ENCODE results near the gene EFNA3. TPM values are rescaled to one million over a fixed set of nuclear protein-coding genes. Genes with fewer than 3 reads are reported as not detected.

Gene EFNA3
- total RNA-seq, 1 donor, result 0.43 TPM

- H3K4me3 ChIP-seq (ENCODE audit: low read depth, low read length), result no peak overlapping the region
- no peak for TF ChIP-seq CTCF (IDR thresholded peaks at IDR 0.05; ENCODE audit: insufficient read depth, low read depth, low read length)
- DNase-seq (ENCODE audit: low read depth), result no peak
These were observed 10.0 kb upstream of the EFNA3 start for GRCh38 chr1:155068599-155068998.

GRCh38 chr1:155069551-155070157, 9.0 kb upstream of the EFNA3 start:
- TF ChIP-seq CTCF (IDR thresholded peaks at IDR 0.05; ENCODE audit: insufficient read depth, low read depth, low read length), result no peak
- H3K4me3 ChIP-seq (ENCODE audit: low read depth, low read length), result no peak overlapping the region
- no peak for DNase-seq (ENCODE audit: low read depth)

- no peak for DNase-seq (ENCODE audit: low read depth)
- TF ChIP-seq CTCF (IDR thresholded peaks at IDR 0.05; ENCODE audit: insufficient read depth, low read depth, low read length), result no peak
- peak overlapping the region; percentile 57 for H3K4me3 ChIP-seq (ENCODE audit: low read depth, low read length)
These were observed 8.4 kb upstream of the EFNA3 start for GRCh38 chr1:155070158-155070621.

- H3K4me3 ChIP-seq (ENCODE audit: low read depth, low read length), result peak overlapping the region; percentile 57
- peak; percentile 45 for TF ChIP-seq CTCF (IDR thresholded peaks at IDR 0.05; ENCODE audit: insufficient read depth, low read depth, low read length)
- peak; percentile 75 for DNase-seq (ENCODE audit: low read depth)
These were observed 7.7 kb upstream of the EFNA3 start for GRCh38 chr1:155070721-155071569.

GRCh38 chr1:155071701-155072100, 6.9 kb upstream of the EFNA3 start:
- no peak overlapping the region for H3K4me3 ChIP-seq (ENCODE audit: low read depth, low read length)
- DNase-seq (ENCODE audit: low read depth), result no peak
- TF ChIP-seq CTCF (IDR thresholded peaks at IDR 0.05; ENCODE audit: insufficient read depth, low read depth, low read length), result no peak

GRCh38 chr1:155072531-155073289, 5.9 kb upstream of the EFNA3 start:
- no peak overlapping the region for H3K4me3 ChIP-seq (ENCODE audit: low read depth, low read length)
- no peak for TF ChIP-seq CTCF (IDR thresholded peaks at IDR 0.05; ENCODE audit: insufficient read depth, low read depth, low read length)
- no peak for DNase-seq (ENCODE audit: low read depth)

All from fibroblast of villous mesenchyme (primary cell).